Endodermal cell (in vitro differentiated cells): ENCODE results near the gene PDLIM4. TPM values are rescaled to one million over a fixed set of nuclear protein-coding genes. Genes with fewer than 3 reads are reported as not detected.
A peak's percentile ranks its signal among the peaks of the same experiment; 100 is the strongest.

Experiments used
- DNase-seq: peaks from one replicate; pipeline ENCODE4 v3.0.0-alpha.2; 2017
- H3K27ac ChIP-seq: 2 replicates; pipeline ENCODE4 v1.5.1; 2013; ENCODE audit warnings: mild to moderate bottlenecking, low read depth, low read length, moderate library complexity
- H3K27me3 ChIP-seq: 2 replicates; pipeline ENCODE4 v1.6.1; 2013; ENCODE audit warnings: mild to moderate bottlenecking, low read length, moderate library complexity; ENCODE audit not compliant: insufficient read depth, control insufficient read depth, poor library complexity, severe bottlenecking
- H3K36me3 ChIP-seq: 2 replicates; pipeline ENCODE4 v1.7.0; 2013; ENCODE audit warnings: mild to moderate bottlenecking, low read length, moderate library complexity; ENCODE audit not compliant: control insufficient read depth, insufficient read depth
- H3K4me1 ChIP-seq: one replicate; pipeline ENCODE4 v1.7.0; 2013; ENCODE audit warnings: low read length; ENCODE audit not compliant: control insufficient read depth, insufficient read depth
- H3K4me3 ChIP-seq: 2 replicates; pipeline ENCODE4 v1.5.1; 2013; ENCODE audit warnings: mild to moderate bottlenecking, low read length, moderate library complexity
- H3K9ac ChIP-seq: 2 replicates; pipeline ENCODE4 v1.6.1; 2013; ENCODE audit warnings: mild to moderate bottlenecking, low read length, moderate library complexity; ENCODE audit not compliant: poor library complexity, severe bottlenecking; ENCODE audit errors: extremely low read depth
- H3K9me3 ChIP-seq: 2 replicates; pipeline ENCODE4 v1.6.1; 2013; ENCODE audit warnings: mild to moderate bottlenecking, low read length, moderate library complexity; ENCODE audit not compliant: control insufficient read depth
- H3K27ac Mint-ChIP-seq: 2 replicates; pipeline ENCODE4 v1.8.0; 2020; ENCODE audit warnings: mixed read lengths
- H3K27me3 Mint-ChIP-seq: 2 replicates; pipeline ENCODE4 v1.8.0; 2021; ENCODE audit warnings: mild to moderate bottlenecking, mixed read lengths; ENCODE audit not compliant: insufficient read depth
- H3K36me3 Mint-ChIP-seq: 2 replicates; pipeline ENCODE4 v1.8.0; 2020; ENCODE audit warnings: low read depth, mixed read lengths
- H3K4me1 Mint-ChIP-seq: 2 replicates; pipeline ENCODE4 v1.8.0; 2020; ENCODE audit warnings: mixed read lengths
- H3K4me3 Mint-ChIP-seq: 2 replicates; pipeline ENCODE4 v1.8.0; 2020; ENCODE audit warnings: mild to moderate bottlenecking, moderate library complexity, mixed read lengths
- H3K9me3 Mint-ChIP-seq: 2 replicates; pipeline ENCODE4 v1.8.0; 2020; ENCODE audit warnings: mild to moderate bottlenecking, mixed read lengths
- CTCF ChIP-seq: fragments of 200-600 bp; sonication (generic); conservative IDR thresholded peaks from 2 replicates; pipeline ENCODE4 v1.5.0; 2021; ENCODE audit warnings: antibody characterized with exemption, mild to moderate bottlenecking
- WGBS, 2 experiments: methylation state at CpG; one replicate each; pipeline versions ENCODE4 v1.1.5 to v1.1.7; 2013; ENCODE audit warnings: missing lambda C conversion rate in 2 of 2, mixed read lengths in 1 of 2; ENCODE audit not compliant: insufficient coverage in 1 of 2, insufficient read length in 1 of 2; 5-methylcytosine and 5-hydroxymethylcytosine counted together
- total RNA-seq, 2 donors: library from RNA; stranded (reverse); fragmentation: NEBNext Ultra II Directional in 1 of 2; extraction: Animal tissue kit (Norgen Biotek cat#: 25700) in 1 of 2; gene quantifications; 2 replicates in 1 of 2; 3 replicates in 1 of 2; pipeline ENCODE4 v1.2.1, GENCODE V29; 2021

PDLIM4 gene
- total RNA-seq, 2 donors from 2014 or later = 9.0 to 11.2 TPM

GRCh38 chr5:132280371-132281240 is 23.1 kb downstream of the PDLIM4 start:
- Mint-ChIP-seq H3K4me1 (peaks cover 4% of the 10 kb centered on the region), H3K9me3 (no peaks in the 10 kb centered on the region), H3K27me3 (peaks cover 7% of the 10 kb centered on the region), H3K4me3 (no peak overlapping the region), H3K36me3 (no peaks in the 10 kb centered on the region), H3K27ac (no peak overlapping the region)
- H3K27me3 ChIP-seq = peaks cover 17% of the 10 kb centered on the region
- H3K36me3 ChIP-seq = no peaks in the 10 kb centered on the region
- no peaks in the 10 kb centered on the region for H3K4me1 ChIP-seq
- WGBS, 2 experiments = 89% methylated on average over 3 of the region's 5 CpGs; no CpG with 5 or more reads in 1 of the 2 experiments
- H3K27ac ChIP-seq = no peak overlapping the region
- TF ChIP-seq CTCF = no peak
- H3K9ac ChIP-seq = no peak overlapping the region
- DNase-seq = no peak
- H3K4me3 ChIP-seq = no peak overlapping the region
- H3K9me3 ChIP-seq = no peaks in the 10 kb centered on the region

GRCh38 chr5:132281856-132282614 is 24.5 kb downstream of the PDLIM4 start:
- TF ChIP-seq CTCF = peak; percentile 40
- Mint-ChIP-seq H3K27me3 (peaks cover 7% of the 10 kb centered on the region), H3K27ac (no peak overlapping the region), H3K4me3 (no peak overlapping the region), H3K4me1 (peaks cover 4% of the 10 kb centered on the region), H3K9me3 (no peaks in the 10 kb centered on the region), H3K36me3 (no peaks in the 10 kb centered on the region)
- Histone ChIP-seq H3K4me3 (no peak overlapping the region), H3K9me3 (no peaks in the 10 kb centered on the region), H3K9ac (no peak overlapping the region), H3K27ac (no peak overlapping the region), H3K4me1 (no peaks in the 10 kb centered on the region), H3K36me3 (no peaks in the 10 kb centered on the region), H3K27me3 (peaks cover 17% of the 10 kb centered on the region)
- DNase-seq = no peak
- WGBS, 2 experiments = 90 to 95% methylated on average over 9 of the region's 9 CpGs

GRCh38 chr5:132283423-132284043 is 26.0 kb downstream of the PDLIM4 start:
- TF ChIP-seq CTCF = peak; percentile 73
- Mint-ChIP-seq H3K27ac (no peak overlapping the region), H3K9me3 (peaks cover 1% of the 10 kb centered on the region), H3K4me3 (no peak overlapping the region), H3K36me3 (no peaks in the 10 kb centered on the region), H3K27me3 (peaks cover 11% of the 10 kb centered on the region), H3K4me1 (no peaks in the 10 kb centered on the region)
- Histone ChIP-seq H3K36me3 (no peaks in the 10 kb centered on the region), H3K27me3 (peaks cover 17% of the 10 kb centered on the region), H3K9me3 (no peaks in the 10 kb centered on the region), H3K9ac (no peak overlapping the region), H3K27ac (no peak overlapping the region), H3K4me1 (no peaks in the 10 kb centered on the region), H3K4me3 (no peak overlapping the region)
- peak; percentile 77 for DNase-seq
- whole genome bisulfite sequencing, 2 experiments = 70 to 82% methylated on average over 5 of the region's 5 CpGs
